ENCODE results near the gene ZC3H12D.
"Not testable (repeated sequence)": the region's sequence is repeated elsewhere in the genome, so short reads cannot be mapped to it uniquely, and the experiment has no call there.

The ZC3H12D gene

DNA sequence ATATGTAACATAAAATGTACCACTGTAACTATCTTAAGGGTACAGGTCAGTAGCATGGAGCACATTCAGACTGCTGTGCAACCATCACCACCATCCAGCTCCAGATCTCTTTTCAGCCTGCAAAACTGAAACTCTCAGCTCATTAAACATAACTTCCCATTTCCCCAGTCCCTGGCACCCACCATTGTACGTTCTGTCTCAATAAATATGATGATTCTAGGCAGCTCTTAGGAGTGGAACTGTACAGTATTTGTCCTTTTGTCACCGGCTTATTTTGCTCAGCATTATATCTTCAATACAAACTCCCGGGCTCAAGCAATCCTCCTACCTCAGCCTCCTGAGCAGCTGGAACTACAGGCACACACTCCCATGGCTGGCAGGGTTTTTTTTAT is 1.5 kb downstream of the ZC3H12D start:
- no peak for DNase-seq

- no peak for DNase-seq
Observed at GRCh38 chr6:149482545-149483333, 2.1 kb downstream of the ZC3H12D start.

GRCh38 chr6:149480502-149481280 is 4.1 kb downstream of the ZC3H12D start:
- no peak for DNase-seq

GRCh38 chr6:149478631-149479314 is 6.0 kb downstream of the ZC3H12D start:
- no peak for DNase-seq

DNA sequence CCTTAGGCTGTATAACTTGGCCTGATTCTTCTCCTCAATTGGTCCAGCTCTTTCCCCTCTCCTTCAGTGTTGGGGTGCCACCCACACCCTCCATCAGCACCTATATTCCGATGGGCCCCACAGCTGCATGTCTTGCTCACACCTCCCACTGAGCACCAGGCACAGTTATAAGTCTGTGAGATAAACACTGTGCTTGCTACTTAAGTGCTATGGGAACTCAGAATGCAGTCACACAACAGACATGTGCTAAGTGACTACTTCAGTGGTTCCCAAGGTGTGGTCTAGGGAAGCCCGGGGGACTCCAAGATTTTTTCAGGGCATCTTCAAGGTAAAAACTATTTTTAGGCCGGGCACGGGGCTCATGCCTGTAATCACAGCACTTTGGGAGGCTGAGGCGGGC is 7.3 kb downstream of the ZC3H12D start:
- DNase-seq = no peak

DNA sequence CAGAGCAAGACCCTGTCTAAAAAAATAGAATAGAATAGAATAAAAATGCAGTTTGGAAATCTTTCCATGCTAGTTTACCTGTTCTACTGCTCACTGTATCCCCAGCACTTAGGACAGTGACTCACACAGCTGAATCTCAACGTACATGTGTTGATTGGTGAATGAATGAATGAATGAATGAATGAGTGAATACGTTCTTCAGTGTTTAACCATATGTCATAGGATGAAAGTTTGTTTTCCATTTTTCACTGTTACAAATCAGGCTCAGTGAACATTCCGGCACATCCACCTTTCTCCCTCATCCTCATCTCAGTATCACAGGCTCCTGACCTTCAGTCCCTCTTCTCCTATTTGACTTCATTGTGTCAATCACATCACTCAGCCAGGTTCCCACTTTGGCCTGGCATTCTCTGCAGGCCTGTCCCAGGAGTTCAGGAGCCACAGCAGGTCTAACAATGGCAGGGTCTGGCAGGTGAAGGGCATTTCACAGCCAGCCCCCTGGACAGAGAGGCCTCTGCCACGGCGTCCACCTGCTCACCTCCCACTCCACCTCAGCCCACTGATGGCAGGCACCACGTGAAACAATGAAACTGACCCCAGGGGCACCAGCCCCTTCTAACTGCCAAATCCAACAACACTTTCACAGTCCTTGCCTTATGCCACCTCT is 7.9 kb downstream of the ZC3H12D start:
- no peak for DNase-seq

- no peak for DNase-seq
Observed at GRCh38 chr6:149474108-149474935, 10.5 kb downstream of the ZC3H12D start.

DNA sequence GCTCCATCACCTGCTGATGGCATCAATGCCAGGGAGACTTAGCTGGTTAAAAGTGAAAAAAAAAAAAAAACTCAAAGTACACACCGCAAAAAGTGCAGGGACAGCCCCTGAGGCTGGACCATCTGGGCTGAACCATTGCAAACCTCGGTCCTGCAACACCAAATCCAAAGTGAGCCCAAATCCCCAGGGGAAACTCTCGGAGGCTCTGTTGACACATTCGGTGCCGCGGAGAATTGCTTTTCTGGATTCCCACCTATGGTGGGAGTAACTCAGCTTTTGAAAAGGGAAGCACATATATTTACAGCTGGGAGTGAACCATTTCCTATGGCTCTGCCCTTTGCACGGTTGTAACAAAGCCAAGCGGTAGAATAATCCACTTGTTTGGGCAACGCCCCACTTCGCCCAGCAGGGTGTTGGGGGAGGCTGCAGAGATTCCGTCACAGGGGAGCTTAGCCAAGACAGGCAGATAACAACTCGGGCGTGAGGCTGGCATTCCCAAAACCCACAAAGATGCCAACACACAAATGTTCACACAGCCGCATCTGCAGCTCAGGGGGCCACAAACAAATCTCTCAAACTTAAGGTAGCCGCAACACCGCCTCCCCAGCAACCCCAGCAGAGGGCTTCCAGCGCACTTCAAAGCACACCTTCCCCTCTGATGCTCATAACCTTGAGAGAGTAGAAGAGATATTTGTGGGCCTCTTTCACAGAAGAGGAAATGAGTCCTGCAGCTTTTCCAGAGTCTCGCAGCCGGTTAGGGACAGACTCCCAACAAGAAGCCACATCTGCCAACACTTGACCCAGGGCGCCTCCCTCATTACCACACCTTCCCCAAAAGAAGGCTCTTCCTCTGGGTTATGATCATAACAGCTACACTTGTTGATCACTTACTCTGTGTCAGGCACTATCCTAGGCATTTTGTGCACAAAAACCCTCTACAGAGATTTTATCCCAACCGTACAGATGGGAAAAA is 11.4 kb downstream of the ZC3H12D start:
- DNase-seq = no peak

GRCh38 chr6:149472241-149472640 is 12.6 kb downstream of the ZC3H12D start:
- DNase-seq = no peak

GRCh38 chr6:149471801-149472200 is 13.0 kb downstream of the ZC3H12D start:
- no peak for DNase-seq

DNA sequence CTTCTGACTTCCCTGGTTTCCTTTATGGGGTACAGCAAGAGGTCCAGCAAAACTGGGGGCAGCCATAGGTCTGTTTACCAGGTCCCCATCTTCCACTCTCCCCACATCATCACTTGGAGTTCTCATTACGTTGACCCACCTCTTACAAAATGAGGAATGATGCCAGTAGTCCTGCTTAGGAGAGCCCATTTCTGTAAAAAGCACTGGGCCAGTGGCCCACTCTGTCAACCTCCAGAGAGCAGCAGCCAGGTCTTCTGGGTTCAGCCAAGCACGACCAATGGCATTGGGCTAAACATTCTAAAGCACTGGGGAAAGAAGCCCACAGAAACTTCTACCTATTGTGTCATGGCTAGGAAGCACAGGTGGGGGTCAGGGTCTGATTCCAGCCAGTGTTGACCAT is 13.9 kb downstream of the ZC3H12D start:
- DNase-seq = no peak

DNA sequence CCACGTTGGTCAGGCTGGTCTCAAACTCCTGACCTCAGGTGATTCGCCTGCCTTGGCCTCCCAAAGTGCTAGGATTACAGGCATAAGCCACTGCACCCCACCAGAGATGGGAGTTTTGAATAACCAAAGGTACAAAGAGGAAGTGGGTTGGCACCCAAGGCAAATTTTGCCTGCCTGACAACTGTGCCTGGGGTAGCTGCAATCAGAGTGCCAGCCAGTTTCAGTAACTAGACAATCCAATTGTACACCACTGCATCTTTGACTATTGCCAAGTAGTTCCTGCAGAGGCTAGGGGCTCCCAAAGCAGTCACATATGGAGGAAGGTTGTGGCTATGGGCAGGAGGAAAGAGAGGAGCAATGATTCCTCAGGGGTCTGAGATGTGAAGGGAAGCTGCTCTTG is 16.6 kb downstream of the ZC3H12D start:
- no peak for DNase-seq

DNA sequence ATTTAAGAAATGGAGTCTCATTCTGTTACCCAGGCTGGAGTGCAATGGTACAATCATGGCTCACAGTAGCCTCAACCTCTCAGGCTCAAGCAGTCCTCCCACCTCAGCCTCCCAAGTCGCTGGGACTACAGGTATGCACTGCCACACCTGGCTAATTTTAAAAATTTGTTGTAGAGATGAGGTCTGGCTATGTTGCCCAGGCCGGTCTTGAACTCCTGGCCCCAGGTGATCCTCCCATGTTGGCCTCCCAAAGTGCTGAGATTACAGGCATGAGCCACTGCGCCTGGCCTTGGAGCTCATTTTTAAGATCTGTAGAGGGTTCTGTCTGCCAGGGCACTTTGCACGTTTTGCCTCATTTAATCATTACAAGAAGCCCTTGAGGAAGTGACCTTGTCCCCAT is 17.5 kb downstream of the ZC3H12D start:
- no peak for DNase-seq

DNA sequence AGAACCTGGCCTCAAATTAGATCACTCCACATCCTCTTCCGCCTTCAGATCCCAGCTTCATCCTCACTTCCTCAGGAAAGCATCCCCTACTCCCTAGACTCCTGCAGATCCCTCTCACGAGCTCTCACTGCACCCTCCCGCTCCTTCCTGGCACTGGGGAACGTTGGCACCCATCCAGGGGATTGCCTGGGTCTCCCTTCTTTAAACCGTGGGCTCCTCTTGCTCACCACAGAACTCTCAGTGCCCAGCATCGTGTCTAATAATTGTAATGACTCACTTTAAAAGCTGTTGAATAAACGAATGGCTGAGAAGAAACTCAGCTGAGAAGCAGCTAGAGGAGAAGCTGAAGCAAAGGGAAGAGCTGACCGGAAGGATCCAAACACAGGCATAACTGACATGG is 20.4 kb downstream of the ZC3H12D start:
- no peak for DNase-seq

DNA sequence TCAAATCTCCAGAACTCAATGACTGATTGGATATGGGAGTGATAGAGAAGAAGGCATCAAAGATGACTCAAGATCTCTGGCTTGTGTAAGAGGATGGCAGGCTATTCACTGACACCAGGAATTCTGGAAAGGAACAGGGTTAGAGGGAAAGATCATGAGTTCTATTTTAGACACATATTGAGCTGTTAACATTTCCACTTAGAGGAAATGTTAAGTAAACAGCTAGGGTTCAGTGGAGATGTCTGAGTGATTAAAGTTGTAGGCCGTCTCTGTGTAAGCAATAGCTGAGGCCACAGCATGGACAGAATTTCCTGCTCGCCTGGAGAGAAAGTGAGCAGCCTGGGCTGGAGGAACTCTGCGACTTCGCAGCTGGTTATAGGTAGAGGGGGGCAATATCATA is 21.0 kb downstream of the ZC3H12D start:
- no peak for DNase-seq

DNA sequence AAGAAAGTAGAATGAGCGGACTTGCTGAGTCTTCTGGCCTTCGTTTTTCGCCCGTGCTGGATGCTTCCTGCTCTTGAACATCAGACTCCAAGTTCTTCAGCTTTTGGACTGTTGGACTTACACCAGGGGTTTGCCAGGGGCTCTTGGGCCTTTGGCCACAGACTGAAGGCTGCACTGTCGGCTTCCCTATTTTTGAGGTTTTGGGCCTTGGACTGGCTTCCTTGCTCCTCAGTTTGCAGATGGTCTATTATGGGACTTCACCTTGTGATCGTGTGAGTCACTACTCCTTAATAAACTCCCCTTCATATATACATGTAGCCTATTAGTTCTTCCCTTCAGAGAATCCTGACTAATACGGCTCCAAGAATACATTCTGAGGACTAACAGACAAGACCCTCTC is 22.1 kb downstream of the ZC3H12D start:
- not testable (repeated sequence) for DNase-seq

DNA sequence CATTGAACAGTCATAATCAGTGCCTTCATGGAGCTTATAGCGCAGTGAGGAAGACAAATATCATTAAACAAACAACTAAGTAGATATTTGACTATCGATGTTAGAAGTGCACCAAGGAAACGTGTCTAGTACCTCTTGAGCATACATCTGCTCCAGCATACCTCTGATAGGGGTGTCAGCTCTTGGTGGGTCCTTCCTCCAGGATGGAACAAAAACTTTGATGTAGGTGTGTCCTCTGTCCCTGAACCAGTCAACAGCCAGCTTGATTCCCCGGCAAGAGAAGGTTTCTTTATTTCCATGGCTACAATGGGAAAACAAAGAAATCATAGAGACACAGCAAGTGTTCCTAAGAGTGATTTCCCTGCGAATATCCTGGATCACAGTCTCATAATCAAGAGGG is 23.1 kb downstream of the ZC3H12D start:
- no peak for DNase-seq

GRCh38 chr6:149460249-149460648 is 24.6 kb downstream of the ZC3H12D start:
- not testable (repeated sequence) for DNase-seq

DNA sequence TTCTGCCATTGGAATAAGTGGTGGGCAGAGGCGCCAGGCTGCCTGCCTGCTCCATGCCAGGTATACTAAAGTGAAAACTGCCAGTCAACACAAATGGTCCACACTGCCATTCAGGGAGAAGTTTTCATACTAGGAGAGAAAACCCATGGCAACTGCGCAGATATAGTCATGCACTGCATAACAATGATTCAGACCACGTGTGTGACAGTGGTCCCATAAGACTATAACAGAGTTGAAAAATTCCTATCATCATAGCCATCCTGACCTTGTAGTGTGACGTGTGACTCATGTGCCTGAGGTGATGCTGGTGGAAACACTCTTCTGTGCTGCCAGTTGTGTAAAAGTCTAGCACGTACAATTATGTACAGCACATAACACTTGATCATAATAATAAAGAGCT is 25.1 kb downstream of the ZC3H12D start:
- no peak for DNase-seq

GRCh38 chr6:149458806-149459205 is 26.0 kb downstream of the ZC3H12D start:
- DNase-seq = no peak

DNA sequence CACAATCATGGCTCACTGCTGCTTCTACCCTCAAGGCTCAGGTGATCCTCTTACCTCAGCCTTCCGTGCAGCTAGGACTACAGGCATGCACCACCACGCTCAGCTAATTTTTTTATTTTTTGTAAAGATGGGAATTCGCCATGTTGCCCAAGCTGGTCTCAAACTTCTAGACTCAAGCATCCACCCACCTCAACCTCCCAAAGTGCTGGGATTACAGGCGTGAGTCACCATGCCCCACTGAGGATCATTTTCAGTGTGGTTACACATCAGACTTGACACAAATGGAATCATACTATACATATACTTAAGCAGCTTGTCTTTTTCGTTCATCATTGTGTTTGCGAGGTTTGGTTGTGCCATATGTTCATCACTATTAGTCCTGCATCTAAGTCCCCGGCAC is 26.6 kb downstream of the ZC3H12D start:
- DNase-seq = no peak

Data from DMS 273 treated with DMSO at 0.1 percent for 48 hours (cell line).